GM20000 (cell line): ENCODE results near the gene PJA2.

Experiments used
- DNase-seq: peaks from one replicate; pipeline ENCODE4 v3.0.0; 2012; ENCODE audit warnings: low spot score
- TF ChIP-seq, protein P1 (sequence below): IDR thresholded peaks from 2 replicates; pipeline ENCODE4 v1.5.1; 2012; ENCODE audit warnings: mild to moderate bottlenecking, control low read depth; ENCODE audit errors: extremely low read depth, missing control alignments

PJA2 gene

DNA sequence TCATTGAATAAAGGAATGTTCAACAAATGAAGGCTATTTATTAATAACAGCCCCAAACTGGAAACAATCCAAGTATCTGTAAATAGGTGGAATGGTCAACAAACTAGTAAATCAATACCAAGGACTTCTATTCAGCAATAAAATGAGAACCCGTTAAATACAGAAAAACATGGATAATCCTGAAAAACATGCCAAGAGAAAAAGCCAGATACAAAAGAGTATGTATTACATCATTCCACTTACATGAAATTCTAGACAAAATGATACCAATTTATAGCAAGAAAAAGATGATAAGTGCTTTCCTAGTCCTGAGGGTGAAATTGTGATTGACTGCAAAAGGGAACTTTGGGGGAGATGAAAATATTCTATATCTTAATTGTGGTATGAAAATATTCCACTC, 3.1 kb downstream of the PJA2 start:
- TF ChIP-seq, protein P1, sequence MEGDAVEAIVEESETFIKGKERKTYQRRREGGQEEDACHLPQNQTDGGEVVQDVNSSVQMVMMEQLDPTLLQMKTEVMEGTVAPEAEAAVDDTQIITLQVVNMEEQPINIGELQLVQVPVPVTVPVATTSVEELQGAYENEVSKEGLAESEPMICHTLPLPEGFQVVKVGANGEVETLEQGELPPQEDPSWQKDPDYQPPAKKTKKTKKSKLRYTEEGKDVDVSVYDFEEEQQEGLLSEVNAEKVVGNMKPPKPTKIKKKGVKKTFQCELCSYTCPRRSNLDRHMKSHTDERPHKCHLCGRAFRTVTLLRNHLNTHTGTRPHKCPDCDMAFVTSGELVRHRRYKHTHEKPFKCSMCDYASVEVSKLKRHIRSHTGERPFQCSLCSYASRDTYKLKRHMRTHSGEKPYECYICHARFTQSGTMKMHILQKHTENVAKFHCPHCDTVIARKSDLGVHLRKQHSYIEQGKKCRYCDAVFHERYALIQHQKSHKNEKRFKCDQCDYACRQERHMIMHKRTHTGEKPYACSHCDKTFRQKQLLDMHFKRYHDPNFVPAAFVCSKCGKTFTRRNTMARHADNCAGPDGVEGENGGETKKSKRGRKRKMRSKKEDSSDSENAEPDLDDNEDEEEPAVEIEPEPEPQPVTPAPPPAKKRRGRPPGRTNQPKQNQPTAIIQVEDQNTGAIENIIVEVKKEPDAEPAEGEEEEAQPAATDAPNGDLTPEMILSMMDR: no peak
- DNase-seq: no peak

DNA sequence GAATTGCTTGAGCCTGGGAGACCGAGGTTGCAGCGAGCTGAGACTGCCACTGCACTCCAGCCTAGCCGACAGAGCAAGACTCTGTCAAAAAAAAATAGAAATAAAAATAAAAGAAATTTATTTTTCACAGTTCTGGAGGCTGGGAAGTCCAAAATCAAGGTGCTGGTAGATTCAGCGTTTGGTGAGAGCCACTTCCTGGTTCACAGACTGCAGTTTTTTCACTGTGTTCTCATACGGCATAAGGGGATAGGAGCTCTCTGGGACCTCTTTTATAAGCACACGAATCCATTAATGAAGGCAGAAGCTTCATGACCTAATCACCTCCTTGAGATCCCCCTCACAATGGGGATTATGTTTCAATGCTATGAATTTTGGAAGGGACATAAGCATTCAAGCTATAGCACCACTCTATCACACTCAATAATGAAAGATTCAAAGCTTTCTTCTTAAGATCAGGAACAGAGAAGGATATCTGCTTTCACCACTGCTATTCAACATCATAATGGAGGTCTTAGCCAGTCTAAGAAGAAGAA, 5.3 kb downstream of the PJA2 start:
- no peak for DNase-seq
- TF ChIP-seq, protein P1: no peak

DNA sequence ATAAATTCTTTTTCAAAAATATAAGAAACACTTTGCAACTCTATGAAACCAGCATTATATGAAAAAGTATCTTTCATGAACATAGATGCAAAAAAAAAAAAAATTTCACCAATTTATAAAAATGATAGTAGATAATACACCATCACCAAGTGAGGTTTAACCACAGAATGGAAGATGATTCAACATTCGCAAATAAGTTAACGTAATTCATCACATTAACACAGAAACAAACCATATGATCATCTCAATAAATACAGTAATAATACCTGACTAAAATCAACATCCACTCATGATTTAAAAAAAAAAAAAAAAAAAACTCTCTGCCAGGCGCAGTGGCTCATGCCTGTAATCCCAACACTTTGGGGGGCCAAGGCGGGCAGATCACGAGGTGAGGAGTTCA, 6.3 kb downstream of the PJA2 start:
- TF ChIP-seq, protein P1: no peak
- no peak for DNase-seq

DNA sequence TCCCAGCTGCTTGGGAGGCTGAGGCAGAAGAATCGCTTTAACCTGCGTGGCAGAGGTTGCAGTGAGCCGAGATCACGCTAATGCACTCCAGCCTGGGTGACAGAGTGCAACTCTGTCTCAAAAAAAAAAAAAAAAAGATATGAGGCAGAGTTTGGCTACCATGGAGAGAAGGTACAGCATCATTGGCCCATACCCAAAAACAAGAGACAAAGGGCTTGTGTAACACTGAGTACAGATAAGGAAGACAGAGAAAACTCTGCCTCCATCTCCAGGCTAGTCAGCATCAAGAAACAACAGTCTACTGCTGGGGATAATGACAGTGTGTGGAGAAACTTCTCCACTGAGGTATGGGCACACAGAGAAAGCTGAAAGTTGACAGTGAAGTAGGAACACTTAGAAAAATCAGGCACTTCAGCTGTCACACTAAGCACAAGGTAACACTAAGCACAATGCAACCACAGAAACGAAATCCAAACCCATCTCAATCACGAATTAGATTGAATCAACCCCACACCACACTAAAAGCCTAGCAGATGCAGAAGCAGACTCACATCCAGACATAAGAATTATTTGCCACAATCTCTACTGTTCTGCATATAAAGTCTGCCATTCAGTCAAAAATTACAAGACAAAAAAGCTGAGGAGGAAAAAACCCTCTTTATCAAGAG, 10.5 kb downstream of the PJA2 start:
- TF ChIP-seq, protein P1: no peak
- DNase-seq: no peak

DNA sequence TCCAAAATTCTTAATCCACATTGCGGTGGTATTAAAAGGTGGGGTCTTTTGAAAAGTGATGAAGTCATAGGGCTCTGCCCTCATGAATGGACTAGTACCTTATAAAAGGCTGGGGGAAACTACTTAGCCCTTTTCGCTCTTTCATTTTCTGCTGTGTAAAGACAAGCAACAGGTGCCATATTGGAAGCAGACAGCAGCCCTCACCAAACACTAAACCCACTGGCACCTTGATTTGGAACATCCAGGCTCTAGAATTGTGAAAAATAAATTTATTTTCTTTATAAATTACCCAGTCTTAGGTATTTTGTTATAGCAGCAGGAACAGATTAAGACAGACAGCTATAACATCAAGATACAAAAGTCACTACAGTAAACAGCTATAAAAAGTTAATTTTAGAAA, 12.8 kb downstream of the PJA2 start:
- TF ChIP-seq, protein P1: no peak
- DNase-seq: no peak

DNA sequence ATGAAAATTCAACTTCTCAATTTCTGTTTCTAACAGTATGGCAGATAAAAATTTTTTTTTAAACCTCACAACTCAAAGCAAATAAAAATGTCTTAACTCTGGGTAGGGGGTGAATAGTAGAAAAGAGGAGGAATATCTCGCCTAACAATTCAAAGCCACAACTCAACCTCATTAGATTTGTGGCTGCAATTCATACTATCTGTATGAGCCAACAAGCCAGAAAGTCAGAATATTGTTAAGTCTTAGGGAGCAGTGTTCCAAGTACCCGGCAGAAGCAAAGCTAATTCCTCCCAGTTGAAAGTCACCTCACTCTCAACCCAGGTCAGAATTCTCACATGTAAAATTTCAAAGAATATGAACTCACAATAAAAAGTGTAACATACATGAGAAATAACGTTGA, 15.0 kb downstream of the PJA2 start:
- TF ChIP-seq, protein P1: no peak
- DNase-seq: no peak

DNA sequence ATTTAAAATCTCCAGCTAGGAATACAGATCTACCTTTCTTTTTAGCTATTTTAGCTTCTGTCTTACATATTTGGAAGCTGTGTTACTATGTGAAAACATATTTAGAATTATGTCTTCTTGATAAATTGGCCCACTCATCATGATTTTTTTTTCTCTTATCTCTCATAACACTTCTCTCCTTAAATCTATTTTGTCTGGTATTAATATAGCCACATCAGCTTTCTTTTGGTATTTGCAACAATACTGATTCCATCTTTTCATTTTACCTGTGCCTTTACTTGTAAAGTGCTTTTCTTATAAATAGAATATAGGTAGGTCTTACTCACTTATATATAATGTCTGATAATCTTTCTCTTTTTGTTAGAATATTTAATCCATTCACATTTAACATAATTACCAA, 19.6 kb downstream of the PJA2 start:
- no peak for DNase-seq

More for the DNA sequence above, 19.6 kb downstream of the PJA2 start:
- TF ChIP-seq, protein P1: no peak
